ENCODE measurements around the gene GP9. TPM values are rescaled to one million over a fixed set of nuclear protein-coding genes. Genes with fewer than 3 reads are reported as not detected.

The GP9 gene
- total RNA-seq (3.7 TPM), polyA plus RNA-seq (not detected)

DNA sequence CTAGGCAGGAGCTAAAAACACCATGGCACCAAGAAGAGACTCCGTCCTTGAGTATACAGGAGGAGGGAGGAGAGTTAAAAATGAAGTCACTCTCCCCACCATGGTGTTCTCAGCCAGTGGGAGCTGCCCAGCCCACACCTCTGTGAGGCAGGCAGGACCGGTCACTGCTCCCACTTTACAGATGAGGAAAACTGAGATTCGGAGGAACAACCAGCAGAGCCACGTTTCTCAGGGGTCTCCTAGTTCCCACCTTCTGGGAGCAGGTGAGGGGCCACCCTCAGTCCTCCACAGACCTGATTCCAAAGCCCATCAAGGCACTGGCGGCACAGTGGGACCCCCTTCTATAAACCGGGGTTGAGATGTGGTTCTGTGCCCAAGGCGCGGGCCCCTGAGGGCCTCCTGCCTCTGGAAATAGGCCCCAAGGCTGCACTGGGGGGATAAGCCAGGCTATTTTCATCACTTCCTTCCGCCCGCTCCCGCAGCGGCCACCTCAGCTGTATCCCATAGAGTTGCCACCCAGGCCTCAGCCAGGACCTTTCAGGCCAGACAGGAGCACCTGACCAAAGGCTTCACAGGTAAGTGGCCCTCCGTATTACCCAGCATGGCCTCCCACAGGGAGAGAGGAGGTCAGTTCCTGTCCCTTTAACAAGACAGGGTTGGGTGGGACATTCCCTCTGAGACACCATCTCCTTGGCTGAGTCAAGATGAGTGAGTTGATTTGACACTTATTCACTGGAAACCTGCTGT lies at the start of gene GP9:
Gene GP9 (plus strand): TSS at position 504 of the 747 bp plus-strand sequence. CDS start 961 bp downstream, outside the sequence.
- Histone ChIP-seq H3K4me3 (ENCODE audit: low read depth, low read length) (no peak within 1 kb of the TSS), H3K27ac (ENCODE audit: insufficient read depth, low read length, poor library complexity, severe bottlenecking) (no peak within 1 kb of the TSS), H3K27me3 (ENCODE audit: control insufficient read depth, insufficient read depth, low read length) (no peaks in the 10 kb centered on the region), H3K36me3 (ENCODE audit: control insufficient read depth, insufficient read depth, low read length) (no peaks in the 10 kb centered on the region), H3K4me1 (ENCODE audit: control insufficient read depth, insufficient read depth, low read length, poor library complexity, severe bottlenecking) (no peaks in the 10 kb centered on the region), H3K9me3 (ENCODE audit: control insufficient read depth in 2 of 2, low read length in 2 of 2) (no peaks in the 10 kb centered on the region)
- no peak for ATAC-seq (ENCODE audit: low read depth in 2 of 2)
- H3K4me1 Mint-ChIP-seq: peaks cover 0 to 11% (median 4%) of the 10 kb centered on the region in 4 donors
- H3K9me3 Mint-ChIP-seq: no peaks in the 10 kb centered on the region
- no peak within 1 kb of the TSS for H3K27ac Mint-ChIP-seq
- no peak within 1 kb of the TSS for H3K4me3 Mint-ChIP-seq
- H3K36me3 Mint-ChIP-seq: peaks cover under 1% of the 10 kb centered on the region
- H3K27me3 Mint-ChIP-seq: no peaks in the 10 kb centered on the region
- DNase-seq: no peak

DNA sequence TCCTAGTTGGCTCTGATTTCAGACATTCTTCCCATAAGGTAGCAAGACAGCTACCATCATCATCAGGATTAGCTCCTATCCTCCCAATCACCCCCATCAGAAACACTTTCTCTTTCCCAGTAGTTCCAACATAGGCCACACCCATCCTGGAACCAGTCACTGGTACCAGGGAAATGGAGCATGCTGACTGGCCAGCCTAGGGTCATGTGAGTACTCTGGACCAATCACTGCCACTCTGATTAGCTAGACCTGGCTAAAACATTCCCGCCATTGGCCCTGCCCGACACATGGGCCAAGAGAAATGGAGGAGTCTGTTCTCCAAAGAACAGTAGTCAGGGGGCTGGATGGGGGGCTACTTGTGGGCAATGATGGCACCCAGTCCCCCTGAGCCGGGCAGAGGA lies 47.1 kb upstream of the GP9 start:
- H3K27me3 Mint-ChIP-seq: no peaks in the 10 kb centered on the region
- Histone ChIP-seq H3K4me1 (ENCODE audit: control insufficient read depth, insufficient read depth, low read length, poor library complexity, severe bottlenecking) (peaks cover 24% of the 10 kb centered on the region), H3K9me3 (ENCODE audit: control insufficient read depth in 2 of 2, low read length in 2 of 2) (no peaks in the 10 kb centered on the region), H3K27ac (ENCODE audit: insufficient read depth, low read length, poor library complexity, severe bottlenecking) (no peak overlapping the region), H3K36me3 (ENCODE audit: control insufficient read depth, insufficient read depth, low read length) (no peaks in the 10 kb centered on the region), H3K27me3 (ENCODE audit: control insufficient read depth, insufficient read depth, low read length) (no peaks in the 10 kb centered on the region), H3K4me3 (ENCODE audit: low read depth, low read length) (no peak overlapping the region)
- H3K9me3 Mint-ChIP-seq: no peaks in the 10 kb centered on the region
- DNase-seq (no peak), ATAC-seq (ENCODE audit: low read depth in 2 of 2) (no peak)
- peak overlapping the region; percentile 39 to 61 (median 53) for H3K27ac Mint-ChIP-seq
- H3K4me1 Mint-ChIP-seq: peaks cover 4 to 41% (median 16%) of the 10 kb centered on the region in 4 donors
- H3K4me3 Mint-ChIP-seq: no peak overlapping the region
- H3K36me3 Mint-ChIP-seq: no peaks in the 10 kb centered on the region

DNA sequence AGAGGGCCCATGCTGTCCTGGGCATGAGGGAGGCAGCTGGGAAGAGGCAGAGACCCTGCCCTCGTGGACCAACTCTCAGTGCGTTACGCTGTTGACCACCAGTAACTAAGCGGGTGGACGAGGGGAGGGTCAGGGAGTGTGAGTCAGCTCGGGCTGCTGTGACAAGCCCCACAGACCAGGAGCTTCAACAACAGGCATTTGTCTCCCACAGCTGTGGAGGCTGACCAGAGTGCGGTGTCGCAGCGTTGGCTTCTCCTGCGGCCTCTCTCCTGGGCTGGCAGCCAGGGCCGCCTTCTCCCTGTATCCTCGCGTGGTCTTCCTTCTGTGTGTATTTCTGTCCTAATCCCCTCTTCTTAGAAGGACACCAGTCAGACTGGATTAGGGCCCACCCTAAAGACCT lies 46.4 kb upstream of the GP9 start:
- Mint-ChIP-seq H3K4me1 (peaks cover 4 to 45% (median 19%) of the 10 kb centered on the region in 4 donors), H3K4me3 (no peak overlapping the region), H3K9me3 (no peaks in the 10 kb centered on the region), H3K27me3 (peaks cover 4% of the 10 kb centered on the region), H3K36me3 (no peaks in the 10 kb centered on the region), H3K27ac (peak overlapping the region in 2 of 3 donors; percentile 95 to 96)
- H3K36me3 ChIP-seq (ENCODE audit: control insufficient read depth, insufficient read depth, low read length): no peaks in the 10 kb centered on the region
- no peaks in the 10 kb centered on the region for H3K9me3 ChIP-seq (ENCODE audit: control insufficient read depth in 2 of 2, low read length in 2 of 2)
- ATAC-seq (ENCODE audit: low read depth in 2 of 2) (no peak), DNase-seq (no peak)
- no peak overlapping the region for H3K27ac ChIP-seq (ENCODE audit: insufficient read depth, low read length, poor library complexity, severe bottlenecking)
- peaks cover 24% of the 10 kb centered on the region for H3K4me1 ChIP-seq (ENCODE audit: control insufficient read depth, insufficient read depth, low read length, poor library complexity, severe bottlenecking)
- no peak overlapping the region for H3K4me3 ChIP-seq (ENCODE audit: low read depth, low read length)
- H3K27me3 ChIP-seq (ENCODE audit: control insufficient read depth, insufficient read depth, low read length): no peaks in the 10 kb centered on the region

DNA sequence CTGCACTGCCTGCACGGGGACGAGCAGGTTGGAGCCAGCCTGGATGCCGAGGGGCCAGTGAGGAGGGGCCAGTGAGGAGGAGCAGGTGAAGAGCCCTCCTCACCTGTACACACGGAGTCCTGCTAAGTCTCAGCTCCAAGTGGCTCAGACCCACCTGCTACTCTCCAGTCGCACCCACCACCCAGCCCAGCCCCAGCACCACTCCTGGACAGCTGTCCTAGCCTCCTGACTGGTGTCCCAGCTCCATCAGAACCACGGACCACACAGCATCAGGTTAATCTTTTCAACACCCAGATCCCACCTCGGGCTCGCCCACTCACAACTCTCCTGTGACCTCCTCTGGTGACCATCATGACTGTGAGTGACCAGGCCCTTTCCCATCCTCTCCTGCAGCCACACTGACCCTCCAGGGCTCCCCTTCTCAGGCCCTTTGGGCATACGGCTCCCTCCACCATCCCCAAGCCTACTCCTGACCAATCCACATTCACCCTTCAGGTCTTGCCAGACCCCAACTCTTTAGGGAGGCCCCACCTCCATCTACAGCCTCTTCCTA lies 45.7 kb upstream of the GP9 start:
- H3K4me3 ChIP-seq (ENCODE audit: low read depth, low read length): no peak overlapping the region
- Mint-ChIP-seq H3K4me1 (peaks cover 4 to 45% (median 19%) of the 10 kb centered on the region in 4 donors), H3K27ac (peak overlapping the region; percentile 91 to 96 (median 95)), H3K9me3 (no peaks in the 10 kb centered on the region), H3K36me3 (no peaks in the 10 kb centered on the region), H3K27me3 (peaks cover 4% of the 10 kb centered on the region), H3K4me3 (peak overlapping the region in 3 of 4 donors; percentile 21 to 67 (median 52))
- H3K27me3 ChIP-seq (ENCODE audit: control insufficient read depth, insufficient read depth, low read length): no peaks in the 10 kb centered on the region
- H3K36me3 ChIP-seq (ENCODE audit: control insufficient read depth, insufficient read depth, low read length): no peaks in the 10 kb centered on the region
- peaks cover 24% of the 10 kb centered on the region for H3K4me1 ChIP-seq (ENCODE audit: control insufficient read depth, insufficient read depth, low read length, poor library complexity, severe bottlenecking)
- DNase-seq (no peak), ATAC-seq (ENCODE audit: low read depth in 2 of 2) (no peak)
- H3K9me3 ChIP-seq (ENCODE audit: control insufficient read depth in 2 of 2, low read length in 2 of 2): no peaks in the 10 kb centered on the region
- H3K27ac ChIP-seq (ENCODE audit: insufficient read depth, low read length, poor library complexity, severe bottlenecking): no peak overlapping the region

DNA sequence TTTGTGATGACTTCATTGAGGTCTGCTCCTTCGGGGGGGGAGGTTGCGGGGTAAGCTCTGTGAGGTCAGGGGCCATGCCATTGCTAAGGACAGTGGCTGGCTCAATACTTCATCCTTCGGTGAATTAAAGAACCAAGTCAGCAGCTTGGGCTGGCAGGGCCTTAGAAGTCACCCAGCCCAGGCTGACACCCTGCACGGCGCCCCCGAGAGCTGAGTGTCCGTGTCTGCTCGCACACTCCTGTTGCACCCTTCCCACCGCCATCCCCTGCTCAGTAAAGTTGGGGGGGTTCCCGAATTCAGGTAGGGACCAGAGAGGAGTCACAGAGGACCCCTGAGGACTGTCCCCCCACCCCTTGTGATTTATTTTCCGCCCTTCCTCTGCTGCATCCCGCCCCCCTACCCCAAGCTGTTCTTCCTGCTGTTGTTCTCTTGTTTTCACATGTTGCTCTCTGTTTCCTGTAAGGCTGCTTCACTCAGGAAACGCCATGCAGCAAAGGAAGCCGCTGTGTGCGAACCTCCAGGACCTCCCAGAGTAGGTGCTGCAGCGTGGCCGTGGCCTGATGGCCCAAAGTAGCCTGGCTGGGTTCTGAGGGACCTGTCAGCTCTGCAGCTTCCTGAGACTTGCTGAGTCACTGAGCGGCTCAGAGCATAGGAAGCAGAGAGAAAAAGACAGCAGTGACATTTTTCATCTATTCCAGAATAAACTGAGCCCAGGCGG lies 45.0 kb upstream of the GP9 start:
- H3K27ac ChIP-seq (ENCODE audit: insufficient read depth, low read length, poor library complexity, severe bottlenecking): peak overlapping the region; percentile 31
- H3K9me3 Mint-ChIP-seq: no peaks in the 10 kb centered on the region
- no peaks in the 10 kb centered on the region for H3K36me3 ChIP-seq (ENCODE audit: control insufficient read depth, insufficient read depth, low read length)

DNA sequence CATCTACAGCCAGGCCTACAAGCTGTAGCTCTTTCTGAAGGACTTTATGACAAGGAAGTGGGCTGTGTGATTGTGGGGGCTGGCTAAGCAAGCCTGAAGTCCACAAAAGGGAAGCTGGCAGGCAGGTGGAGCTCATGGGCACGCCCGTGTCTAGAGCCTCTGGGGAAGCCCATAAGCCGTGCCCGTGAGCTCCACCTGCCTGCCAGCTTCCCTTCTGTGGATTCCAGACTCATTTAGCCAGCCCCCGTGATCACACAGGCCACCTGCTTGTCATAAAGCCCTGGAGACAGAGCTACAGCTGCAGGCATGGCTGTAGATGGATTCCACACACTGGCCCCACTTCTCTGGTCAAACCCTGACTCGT lies 44.2 kb upstream of the GP9 start:
- Histone ChIP-seq H3K9me3 (ENCODE audit: control insufficient read depth in 2 of 2, low read length in 2 of 2) (no peaks in the 10 kb centered on the region), H3K4me1 (ENCODE audit: control insufficient read depth, insufficient read depth, low read length, poor library complexity, severe bottlenecking) (peaks cover 24% of the 10 kb centered on the region), H3K36me3 (ENCODE audit: control insufficient read depth, insufficient read depth, low read length) (no peaks in the 10 kb centered on the region), H3K4me3 (ENCODE audit: low read depth, low read length) (peak overlapping the region; percentile 62), H3K27ac (ENCODE audit: insufficient read depth, low read length, poor library complexity, severe bottlenecking) (peak overlapping the region; percentile 34), H3K27me3 (ENCODE audit: control insufficient read depth, insufficient read depth, low read length) (no peaks in the 10 kb centered on the region)
- ATAC-seq (ENCODE audit: low read depth in 2 of 2) (peak; percentile 74 to 75), DNase-seq (peak; percentile 26 to 70 (median 41))
- peaks cover 4 to 45% (median 19%) of the 10 kb centered on the region in 4 donors for H3K4me1 Mint-ChIP-seq
- peaks cover 4% of the 10 kb centered on the region for H3K27me3 Mint-ChIP-seq
- peak overlapping the region; percentile 4 to 86 (median 80) for H3K4me3 Mint-ChIP-seq
- H3K27ac Mint-ChIP-seq: peak overlapping the region in 2 of 3 donors; percentile 91 to 95
- H3K9me3 Mint-ChIP-seq: no peaks in the 10 kb centered on the region
- H3K36me3 Mint-ChIP-seq: no peaks in the 10 kb centered on the region

More for the DNA sequence above, 45.0 kb upstream of the GP9 start:
- no peaks in the 10 kb centered on the region for H3K27me3 ChIP-seq (ENCODE audit: control insufficient read depth, insufficient read depth, low read length)
- peak overlapping the region; percentile 91 to 96 (median 95) for H3K27ac Mint-ChIP-seq
- H3K4me3 Mint-ChIP-seq: peak overlapping the region; percentile 4 to 86 (median 80)
- peak overlapping the region; percentile 62 for H3K4me3 ChIP-seq (ENCODE audit: low read depth, low read length)
- H3K9me3 ChIP-seq (ENCODE audit: control insufficient read depth in 2 of 2, low read length in 2 of 2): no peaks in the 10 kb centered on the region
- peaks cover 24% of the 10 kb centered on the region for H3K4me1 ChIP-seq (ENCODE audit: control insufficient read depth, insufficient read depth, low read length, poor library complexity, severe bottlenecking)
- peaks cover 4% of the 10 kb centered on the region for H3K27me3 Mint-ChIP-seq
- ATAC-seq (ENCODE audit: low read depth in 2 of 2): peak; percentile 47 to 59
- H3K36me3 Mint-ChIP-seq: no peaks in the 10 kb centered on the region
- peaks cover 4 to 45% (median 19%) of the 10 kb centered on the region in 4 donors for H3K4me1 Mint-ChIP-seq
- DNase-seq: peak in 1 of 3 donors; percentile 72

DNA sequence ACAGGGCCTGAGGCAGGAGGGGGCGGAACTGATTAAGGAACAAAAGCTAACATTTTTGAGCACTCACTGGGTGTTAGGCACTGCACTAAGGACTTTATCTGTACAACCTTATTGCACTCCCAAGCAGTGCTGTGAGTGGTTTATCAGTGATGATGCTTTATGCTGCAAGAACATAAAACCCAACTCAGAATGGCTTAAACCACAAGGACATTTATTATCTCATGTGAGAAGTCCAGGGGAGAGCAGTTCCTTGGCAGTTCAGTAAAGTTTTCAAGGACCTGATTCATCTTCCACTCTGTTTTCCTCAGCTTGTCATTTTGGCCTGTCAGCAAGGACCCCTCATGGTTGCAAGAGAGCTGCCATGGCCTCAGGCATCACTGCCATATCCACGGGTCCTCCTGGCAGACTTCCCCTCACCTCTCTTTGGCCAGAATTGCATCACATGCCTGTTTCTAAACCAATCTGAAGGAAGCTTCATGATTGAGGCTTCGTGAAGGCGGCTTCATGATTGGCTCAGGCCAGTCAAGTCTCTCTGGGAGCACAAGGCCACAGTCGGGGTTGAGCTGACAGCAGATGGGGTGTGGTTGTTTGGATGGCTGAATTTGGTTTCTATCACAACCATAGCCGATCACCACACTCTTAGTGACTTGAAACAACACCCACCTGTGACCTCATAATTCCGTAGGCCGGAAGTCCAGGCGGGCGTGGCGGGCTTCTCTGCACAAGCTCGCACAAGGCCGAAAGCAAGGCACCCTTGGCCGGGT lies 43.7 kb upstream of the GP9 start:
- Mint-ChIP-seq H3K4me1 (peaks cover 4 to 45% (median 20%) of the 10 kb centered on the region in 4 donors), H3K4me3 (peak overlapping the region in 1 of 4 donors; percentile 62), H3K27me3 (peaks cover 4% of the 10 kb centered on the region), H3K9me3 (no peaks in the 10 kb centered on the region), H3K36me3 (no peaks in the 10 kb centered on the region), H3K27ac (peak overlapping the region; percentile 85 to 91 (median 90))
- Histone ChIP-seq H3K4me3 (ENCODE audit: low read depth, low read length) (no peak overlapping the region), H3K27me3 (ENCODE audit: control insufficient read depth, insufficient read depth, low read length) (no peaks in the 10 kb centered on the region), H3K9me3 (ENCODE audit: control insufficient read depth in 2 of 2, low read length in 2 of 2) (no peaks in the 10 kb centered on the region), H3K4me1 (ENCODE audit: control insufficient read depth, insufficient read depth, low read length, poor library complexity, severe bottlenecking) (peaks cover 24% of the 10 kb centered on the region), H3K36me3 (ENCODE audit: control insufficient read depth, insufficient read depth, low read length) (no peaks in the 10 kb centered on the region), H3K27ac (ENCODE audit: insufficient read depth, low read length, poor library complexity, severe bottlenecking) (peak overlapping the region; percentile 34)
- DNase-seq: no peak
- ATAC-seq (ENCODE audit: low read depth in 2 of 2): no peak
